ENCODE data around the gene SYNE1.
"Not testable (repeated sequence)": the region's sequence is repeated elsewhere in the genome, so short reads cannot be mapped to it uniquely, and the experiment has no call there.

The SYNE1 gene

DNA sequence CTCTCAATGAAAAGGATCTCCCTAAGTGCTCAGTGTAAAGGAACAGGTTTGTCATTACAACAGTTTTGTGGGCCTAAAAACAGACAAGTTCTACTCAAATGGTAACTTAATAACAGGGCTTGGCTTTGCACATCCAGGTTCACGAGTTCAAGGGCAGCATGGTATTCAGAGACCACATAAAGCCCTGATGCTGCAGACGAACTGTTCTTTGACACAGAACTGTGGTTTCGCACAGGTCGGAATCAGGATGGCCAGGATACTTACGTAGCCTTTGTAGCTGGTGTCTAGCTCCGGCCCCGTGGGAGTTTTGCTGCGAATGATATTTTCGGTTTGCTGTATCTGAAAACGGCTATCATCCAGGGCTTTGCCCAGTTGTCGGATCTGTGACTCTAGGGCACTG, 493.8 kb downstream of the SYNE1 start:
- Histone ChIP-seq H3K27ac (ENCODE audit: insufficient read depth, low read depth, low read length, poor library complexity, severe bottlenecking) (no peak overlapping the region), H3K9me3 (ENCODE audit: control insufficient read depth, low read length) (no peaks in the 10 kb centered on the region), H3K4me3 (ENCODE audit: insufficient read depth, low read depth, low read length) (no peak overlapping the region), H3K36me3 (ENCODE audit: control insufficient read depth, insufficient read depth, low read length) (no peaks in the 10 kb centered on the region), H3K4me1 (ENCODE audit: control insufficient read depth, insufficient read depth, low read length) (no peaks in the 10 kb centered on the region), H3K27me3 (ENCODE audit: control insufficient read depth, insufficient read depth, low read length, poor library complexity, severe bottlenecking) (no peaks in the 10 kb centered on the region)
- 94 to 95% methylated on average over 11 of the region's 11 CpGs for WGBS, 2 experiments

- Histone ChIP-seq H3K4me3 (ENCODE audit: insufficient read depth, low read depth, low read length) (no peak overlapping the region), H3K27ac (ENCODE audit: insufficient read depth, low read depth, low read length, poor library complexity, severe bottlenecking) (no peak overlapping the region), H3K27me3 (ENCODE audit: control insufficient read depth, insufficient read depth, low read length, poor library complexity, severe bottlenecking) (no peaks in the 10 kb centered on the region), H3K4me1 (ENCODE audit: control insufficient read depth, insufficient read depth, low read length) (no peaks in the 10 kb centered on the region), H3K36me3 (ENCODE audit: control insufficient read depth, insufficient read depth, low read length) (no peaks in the 10 kb centered on the region), H3K9me3 (ENCODE audit: control insufficient read depth, low read length) (no peaks in the 10 kb centered on the region)
- WGBS, 2 experiments = 93 to 95% methylated on average over 3 of the region's 5 CpGs
Measured at GRCh38 chr6:152142105-152142504, 495.1 kb downstream of the SYNE1 start.

DNA sequence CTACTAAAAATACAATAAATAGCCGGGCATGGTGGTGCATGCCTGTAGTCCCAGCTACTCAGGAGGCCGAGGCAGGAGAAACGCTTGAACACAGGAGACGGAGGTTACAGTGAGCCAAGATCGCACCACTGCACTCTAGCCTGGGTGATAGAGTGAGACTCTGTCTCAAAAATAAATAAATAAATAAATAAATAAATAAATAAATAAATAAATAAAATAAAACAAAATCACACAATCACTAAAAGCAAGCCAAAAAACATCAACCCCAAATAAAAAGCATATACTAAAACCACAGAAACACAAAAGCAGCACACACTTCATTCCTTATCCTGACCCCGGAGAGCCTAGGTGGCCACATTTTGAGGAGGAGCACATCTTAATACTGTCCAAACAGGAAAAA, 498.8 kb downstream of the SYNE1 start:
- H3K9me3 ChIP-seq (ENCODE audit: control insufficient read depth, low read length); H3K27me3 ChIP-seq (ENCODE audit: control insufficient read depth, insufficient read depth, low read length, poor library complexity, severe bottlenecking); H3K4me3 ChIP-seq (ENCODE audit: insufficient read depth, low read depth, low read length); H3K36me3 ChIP-seq (ENCODE audit: control insufficient read depth, insufficient read depth, low read length); H3K27ac ChIP-seq (ENCODE audit: insufficient read depth, low read depth, low read length, poor library complexity, severe bottlenecking); H3K4me1 ChIP-seq (ENCODE audit: control insufficient read depth, insufficient read depth, low read length): not testable (repeated sequence)
- WGBS, 2 experiments = 89 to 95% methylated on average over 5 to 6 of the region's 6 CpGs

DNA sequence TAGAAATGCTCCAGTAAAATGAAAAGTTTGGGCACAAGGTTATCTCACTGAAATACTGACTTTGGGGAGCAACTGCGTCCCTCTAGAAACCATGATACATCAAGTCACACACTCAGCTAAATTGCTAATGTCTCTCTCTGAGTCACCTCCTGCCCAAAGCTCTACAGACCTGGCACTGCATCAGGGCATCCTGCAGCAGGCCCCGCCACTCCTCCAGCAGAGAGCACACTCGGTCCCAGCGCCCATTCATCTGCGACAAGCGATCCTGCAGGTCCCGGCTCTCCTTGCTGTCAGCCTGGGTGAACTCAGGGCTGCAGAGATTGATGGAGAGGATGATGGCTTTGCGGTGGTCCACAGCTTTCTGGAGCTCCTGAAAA, 500.7 kb downstream of the SYNE1 start:
- 90 to 95% methylated on average over 7 to 8 of the region's 8 CpGs for WGBS, 2 experiments

DNA sequence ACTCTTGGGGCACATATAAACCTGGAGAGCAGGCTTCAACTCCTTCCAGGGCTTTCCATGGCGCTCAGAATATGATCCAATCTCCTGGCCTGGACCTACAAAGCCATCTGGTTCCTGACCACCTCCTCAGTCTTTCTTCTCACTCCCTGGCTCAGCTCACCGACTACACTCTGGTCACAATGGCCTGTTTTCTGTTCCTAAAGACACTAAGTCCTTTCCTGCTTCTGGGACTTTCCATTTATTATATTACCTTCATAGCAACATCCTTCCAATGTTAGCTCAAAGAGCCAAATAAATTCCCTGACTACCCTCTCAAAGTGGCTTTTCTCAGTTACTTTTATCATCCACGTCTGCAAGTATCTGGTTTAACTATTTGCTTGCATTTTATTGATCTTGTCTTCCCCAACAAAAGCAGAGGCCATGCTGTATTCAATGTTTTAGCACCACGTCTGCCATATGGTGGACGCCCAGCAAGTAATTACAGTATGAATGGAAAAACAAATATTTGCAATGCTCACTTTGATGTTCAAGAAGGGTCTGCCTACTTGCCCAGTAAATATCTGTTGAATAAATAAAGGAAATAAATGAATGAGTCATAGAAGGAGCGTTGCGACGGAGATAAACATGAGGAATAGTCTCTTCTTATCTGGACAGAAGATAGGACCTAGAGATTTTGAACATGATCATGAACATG, 501.3 kb downstream of the SYNE1 start:
- no peak overlapping the region for H3K27ac ChIP-seq (ENCODE audit: insufficient read depth, low read depth, low read length, poor library complexity, severe bottlenecking)
- no peaks in the 10 kb centered on the region for H3K9me3 ChIP-seq (ENCODE audit: control insufficient read depth, low read length)
- 93 to 94% methylated on average over 8 of the region's 8 CpGs for WGBS, 2 experiments
- H3K4me3 ChIP-seq (ENCODE audit: insufficient read depth, low read depth, low read length) = no peak overlapping the region
- H3K36me3 ChIP-seq (ENCODE audit: control insufficient read depth, insufficient read depth, low read length) = no peaks in the 10 kb centered on the region
- no peaks in the 10 kb centered on the region for H3K27me3 ChIP-seq (ENCODE audit: control insufficient read depth, insufficient read depth, low read length, poor library complexity, severe bottlenecking)
- H3K4me1 ChIP-seq (ENCODE audit: control insufficient read depth, insufficient read depth, low read length) = no peaks in the 10 kb centered on the region

More for the DNA sequence above, 500.7 kb downstream of the SYNE1 start:
- Histone ChIP-seq H3K9me3 (ENCODE audit: control insufficient read depth, low read length) (no peaks in the 10 kb centered on the region), H3K4me3 (ENCODE audit: insufficient read depth, low read depth, low read length) (no peak overlapping the region), H3K27ac (ENCODE audit: insufficient read depth, low read depth, low read length, poor library complexity, severe bottlenecking) (no peak overlapping the region), H3K4me1 (ENCODE audit: control insufficient read depth, insufficient read depth, low read length) (no peaks in the 10 kb centered on the region), H3K27me3 (ENCODE audit: control insufficient read depth, insufficient read depth, low read length, poor library complexity, severe bottlenecking) (no peaks in the 10 kb centered on the region), H3K36me3 (ENCODE audit: control insufficient read depth, insufficient read depth, low read length) (no peaks in the 10 kb centered on the region)

DNA sequence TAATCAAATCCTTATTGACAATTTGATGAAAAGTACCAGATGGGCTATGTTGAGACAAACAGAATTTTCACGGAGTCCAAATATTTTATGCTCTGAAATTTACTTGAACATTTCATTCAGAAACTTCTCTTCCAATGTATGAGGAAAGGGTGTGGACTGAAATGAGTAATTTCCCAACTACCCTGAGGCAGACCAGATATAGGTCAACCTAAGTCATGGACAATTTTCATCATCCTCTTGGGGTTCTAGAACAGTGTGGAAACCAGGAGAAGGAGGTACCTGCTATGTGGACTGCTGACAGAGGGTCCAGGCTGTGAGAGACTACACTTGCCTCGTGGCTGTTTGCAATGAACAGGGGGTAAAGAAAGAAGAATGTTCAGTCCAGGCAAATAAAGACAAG, 506.7 kb downstream of the SYNE1 start:
- no peaks in the 10 kb centered on the region for H3K4me1 ChIP-seq (ENCODE audit: control insufficient read depth, insufficient read depth, low read length)

DNA sequence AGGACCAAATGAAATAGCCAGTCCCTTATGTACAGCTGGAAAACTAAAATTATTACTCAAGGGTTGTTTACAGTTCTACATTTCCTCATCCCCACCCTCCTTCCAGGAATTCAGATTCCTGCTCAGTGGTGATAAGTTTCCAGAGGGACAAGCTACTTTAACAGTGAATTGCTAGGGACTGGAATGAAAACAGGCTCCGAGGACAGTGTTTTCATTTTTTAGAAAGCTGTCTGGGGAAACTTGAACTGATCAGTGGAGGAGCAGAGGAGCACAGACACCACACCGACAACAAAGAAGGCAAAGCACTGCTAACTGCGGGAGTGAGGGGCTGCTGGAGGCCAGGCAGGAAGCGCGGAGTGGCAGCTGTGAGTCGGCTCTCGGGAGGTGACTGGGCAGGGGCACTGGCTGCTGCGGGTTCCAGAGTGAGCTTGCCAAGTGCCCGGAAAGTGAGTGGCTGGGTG, 507.4 kb downstream of the SYNE1 start:
- 84 to 86% methylated on average over 8 to 9 of the region's 9 CpGs for WGBS, 2 experiments
- Histone ChIP-seq H3K27ac (ENCODE audit: insufficient read depth, low read depth, low read length, poor library complexity, severe bottlenecking) (no peak overlapping the region), H3K9me3 (ENCODE audit: control insufficient read depth, low read length) (no peaks in the 10 kb centered on the region), H3K4me1 (ENCODE audit: control insufficient read depth, insufficient read depth, low read length) (no peaks in the 10 kb centered on the region), H3K36me3 (ENCODE audit: control insufficient read depth, insufficient read depth, low read length) (no peaks in the 10 kb centered on the region), H3K27me3 (ENCODE audit: control insufficient read depth, insufficient read depth, low read length, poor library complexity, severe bottlenecking) (no peaks in the 10 kb centered on the region), H3K4me3 (ENCODE audit: insufficient read depth, low read depth, low read length) (no peak overlapping the region)

More for the DNA sequence above, 506.7 kb downstream of the SYNE1 start:
- no peak overlapping the region for H3K4me3 ChIP-seq (ENCODE audit: insufficient read depth, low read depth, low read length)
- no peaks in the 10 kb centered on the region for H3K27me3 ChIP-seq (ENCODE audit: control insufficient read depth, insufficient read depth, low read length, poor library complexity, severe bottlenecking)
- H3K9me3 ChIP-seq (ENCODE audit: control insufficient read depth, low read length) = no peaks in the 10 kb centered on the region
- no peak overlapping the region for H3K27ac ChIP-seq (ENCODE audit: insufficient read depth, low read depth, low read length, poor library complexity, severe bottlenecking)
- no peaks in the 10 kb centered on the region for H3K36me3 ChIP-seq (ENCODE audit: control insufficient read depth, insufficient read depth, low read length)
- WGBS, 2 experiments = 92 to 94% methylated on average over 1 to 2 of the region's 2 CpGs

- Histone ChIP-seq H3K4me1 (ENCODE audit: control insufficient read depth, insufficient read depth, low read length) (no peaks in the 10 kb centered on the region), H3K9me3 (ENCODE audit: control insufficient read depth, low read length) (no peaks in the 10 kb centered on the region), H3K4me3 (ENCODE audit: insufficient read depth, low read depth, low read length) (no peak overlapping the region), H3K27ac (ENCODE audit: insufficient read depth, low read depth, low read length, poor library complexity, severe bottlenecking) (no peak overlapping the region), H3K36me3 (ENCODE audit: control insufficient read depth, insufficient read depth, low read length) (no peaks in the 10 kb centered on the region), H3K27me3 (ENCODE audit: control insufficient read depth, insufficient read depth, low read length, poor library complexity, severe bottlenecking) (no peaks in the 10 kb centered on the region)
- 91 to 94% methylated on average over 8 of the region's 8 CpGs for WGBS, 2 experiments
Measured at GRCh38 chr6:152127432-152128165, 509.6 kb downstream of the SYNE1 start.

DNA sequence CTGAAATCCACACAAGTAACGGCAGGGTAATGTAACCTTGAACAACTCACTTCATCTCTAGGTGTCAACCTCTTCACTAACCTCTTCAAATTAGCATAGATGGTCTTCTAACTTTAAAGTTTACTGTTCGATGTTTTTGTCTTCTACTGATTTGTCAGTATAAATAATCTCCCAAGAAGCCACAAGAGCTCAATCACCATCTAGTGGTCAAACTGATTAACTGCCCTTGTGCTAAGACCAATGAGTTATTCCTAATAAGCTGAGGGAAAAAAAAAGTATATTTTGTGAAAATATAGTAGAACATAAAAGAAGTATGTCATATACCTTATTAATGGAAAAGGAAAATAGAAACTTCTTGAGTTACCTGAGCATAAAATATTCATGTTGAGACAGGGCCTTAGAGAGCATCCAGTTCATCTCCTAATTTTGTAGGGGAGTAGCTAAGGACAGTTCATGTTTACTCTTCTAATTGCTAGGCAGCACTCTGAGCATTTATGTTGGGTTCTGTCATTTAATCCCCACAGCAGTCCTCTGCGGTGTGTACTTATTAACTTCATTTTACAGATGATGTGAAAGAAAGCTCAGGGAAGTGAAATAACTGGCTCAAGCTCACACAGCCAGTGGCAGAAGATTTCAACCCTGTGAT, 512.6 kb downstream of the SYNE1 start:
- Histone ChIP-seq H3K27ac (ENCODE audit: insufficient read depth, low read depth, low read length, poor library complexity, severe bottlenecking) (no peak overlapping the region), H3K9me3 (ENCODE audit: control insufficient read depth, low read length) (no peaks in the 10 kb centered on the region), H3K27me3 (ENCODE audit: control insufficient read depth, insufficient read depth, low read length, poor library complexity, severe bottlenecking) (no peaks in the 10 kb centered on the region), H3K4me1 (ENCODE audit: control insufficient read depth, insufficient read depth, low read length) (no peaks in the 10 kb centered on the region), H3K4me3 (ENCODE audit: insufficient read depth, low read depth, low read length) (no peak overlapping the region), H3K36me3 (ENCODE audit: control insufficient read depth, insufficient read depth, low read length) (no peaks in the 10 kb centered on the region)
- 84 to 96% methylated on average over 3 of the region's 3 CpGs for WGBS, 2 experiments

DNA sequence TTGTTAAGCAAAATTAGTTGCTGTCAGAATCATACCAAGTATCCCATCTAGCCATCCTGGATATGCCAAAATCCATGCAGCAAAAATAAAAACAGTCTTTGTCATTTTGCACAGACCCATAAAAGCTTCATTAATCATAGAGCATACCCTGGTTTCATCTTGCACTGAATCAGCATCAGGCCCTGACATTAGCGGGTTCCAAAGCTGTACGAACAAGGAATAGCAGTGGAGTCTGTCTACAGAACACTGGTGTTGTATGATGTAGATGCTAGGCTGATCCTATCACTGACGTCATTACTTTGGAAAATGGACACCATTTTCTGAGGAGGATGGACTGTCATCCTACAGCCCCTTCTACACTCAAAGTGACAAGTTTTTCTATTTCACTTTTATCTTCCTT, 514.1 kb downstream of the SYNE1 start:
- H3K9me3 ChIP-seq (ENCODE audit: control insufficient read depth, low read length) = no peaks in the 10 kb centered on the region
- H3K4me3 ChIP-seq (ENCODE audit: insufficient read depth, low read depth, low read length) = no peak overlapping the region
- H3K27ac ChIP-seq (ENCODE audit: insufficient read depth, low read depth, low read length, poor library complexity, severe bottlenecking) = no peak overlapping the region
- 92 to 98% methylated on average over 3 of the region's 3 CpGs for WGBS, 2 experiments
- no peaks in the 10 kb centered on the region for H3K36me3 ChIP-seq (ENCODE audit: control insufficient read depth, insufficient read depth, low read length)
- H3K4me1 ChIP-seq (ENCODE audit: control insufficient read depth, insufficient read depth, low read length) = no peaks in the 10 kb centered on the region
- H3K27me3 ChIP-seq (ENCODE audit: control insufficient read depth, insufficient read depth, low read length, poor library complexity, severe bottlenecking) = no peaks in the 10 kb centered on the region
